IPS-18a (cell line): ENCODE results near the gene ADGRL3.

Experiments
- H3K27ac ChIP-seq: one replicate; pipeline ENCODE4 v1.5.1; 2013; ENCODE audit warnings: low read length
- H3K27me3 ChIP-seq: one replicate; pipeline ENCODE4 v1.6.1; 2013; ENCODE audit warnings: mild to moderate bottlenecking, low read length; ENCODE audit not compliant: control insufficient read depth, insufficient read depth
- H3K36me3 ChIP-seq: one replicate; pipeline ENCODE4 v1.6.1; 2013; ENCODE audit warnings: low read depth, low read length; ENCODE audit not compliant: control insufficient read depth
- H3K4me1 ChIP-seq: one replicate; pipeline ENCODE4 v1.6.1; 2013; ENCODE audit warnings: low read depth, low read length; ENCODE audit not compliant: control insufficient read depth
- H3K4me3 ChIP-seq: one replicate; pipeline ENCODE4 v1.5.1; 2013; ENCODE audit warnings: low read length
- H3K9ac ChIP-seq: one replicate; pipeline ENCODE4 v1.6.1; 2013; ENCODE audit warnings: mild to moderate bottlenecking, low read length, moderate library complexity
- H3K9me3 ChIP-seq: one replicate; pipeline ENCODE4 v1.6.1; 2013; ENCODE audit warnings: low read depth, low read length; ENCODE audit not compliant: control insufficient read depth

The ADGRL3 gene

DNA sequence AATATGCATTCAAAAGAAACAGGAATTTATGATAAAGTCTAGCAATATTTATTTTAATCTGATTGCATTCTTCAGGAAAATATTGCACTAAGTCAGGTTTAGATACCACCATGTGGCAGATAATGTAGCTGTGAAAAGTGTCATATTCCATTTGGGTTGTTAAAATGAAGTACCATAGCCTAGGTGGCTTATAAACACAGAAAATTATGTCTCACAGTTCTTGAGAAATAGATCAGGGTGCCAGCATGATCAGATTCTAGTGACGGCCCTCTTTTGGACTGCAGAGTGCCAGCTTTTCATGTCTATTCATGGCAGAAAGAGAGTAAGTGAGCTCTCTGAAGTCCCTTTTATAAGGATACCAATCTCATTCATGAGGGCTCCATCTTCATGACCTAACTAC, 5.6 kb upstream of the ADGRL3 start:
- H3K9me3 ChIP-seq: no peaks in the 10 kb centered on the region
- H3K27ac ChIP-seq: no peak overlapping the region
- H3K4me3 ChIP-seq: no peak overlapping the region
- H3K36me3 ChIP-seq: no peaks in the 10 kb centered on the region
- peaks cover 11% of the 10 kb centered on the region for H3K27me3 ChIP-seq
- no peak overlapping the region for H3K9ac ChIP-seq
- peaks cover 7% of the 10 kb centered on the region for H3K4me1 ChIP-seq

DNA sequence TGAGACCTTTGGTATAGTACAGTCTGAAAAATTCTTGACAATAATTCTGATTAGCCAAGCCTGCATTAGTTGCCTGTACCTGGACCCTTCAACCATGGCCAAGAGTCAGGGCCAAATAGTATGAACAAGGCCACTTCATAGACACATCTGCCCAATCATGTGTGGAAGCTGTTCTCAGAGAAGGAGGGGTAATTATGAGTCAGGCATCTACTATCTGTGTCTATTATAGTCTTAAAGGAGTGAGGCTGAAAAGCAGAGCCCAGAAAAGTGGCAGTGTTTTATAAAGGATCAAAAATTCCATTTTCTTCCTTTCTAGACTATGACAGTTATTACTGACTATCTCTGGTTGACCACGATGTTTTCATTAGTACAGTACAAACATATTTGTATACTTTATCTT, 5.0 kb upstream of the ADGRL3 start:
- Histone ChIP-seq H3K9me3 (no peaks in the 10 kb centered on the region), H3K27ac (no peak overlapping the region), H3K36me3 (no peaks in the 10 kb centered on the region), H3K9ac (no peak overlapping the region), H3K4me3 (no peak overlapping the region), H3K4me1 (peaks cover 9% of the 10 kb centered on the region), H3K27me3 (peaks cover 11% of the 10 kb centered on the region)

DNA sequence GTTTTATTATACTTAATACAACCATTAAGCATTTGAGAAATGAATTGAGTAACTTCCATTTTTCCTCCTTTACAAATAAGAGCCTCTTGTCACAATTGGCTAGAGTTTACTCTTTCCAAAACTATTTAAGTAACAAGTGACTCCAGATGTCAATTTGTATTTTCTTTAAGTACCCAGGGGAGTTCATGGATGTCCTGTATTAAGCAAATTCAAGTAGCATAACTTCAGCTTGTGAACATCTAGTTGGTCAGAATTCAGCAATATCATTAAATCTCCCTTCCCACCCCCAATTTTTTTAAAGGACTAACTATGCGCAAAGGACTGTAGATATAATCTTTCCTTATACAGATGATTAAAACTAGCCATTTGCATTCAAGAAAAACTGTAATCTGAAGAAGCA, 1.4 kb upstream of the ADGRL3 start:
- Histone ChIP-seq H3K27ac (no peak overlapping the region), H3K36me3 (no peaks in the 10 kb centered on the region), H3K27me3 (peaks cover 38% of the 10 kb centered on the region), H3K4me1 (peaks cover 14% of the 10 kb centered on the region), H3K4me3 (no peak overlapping the region), H3K9me3 (no peaks in the 10 kb centered on the region), H3K9ac (no peak overlapping the region)

DNA sequence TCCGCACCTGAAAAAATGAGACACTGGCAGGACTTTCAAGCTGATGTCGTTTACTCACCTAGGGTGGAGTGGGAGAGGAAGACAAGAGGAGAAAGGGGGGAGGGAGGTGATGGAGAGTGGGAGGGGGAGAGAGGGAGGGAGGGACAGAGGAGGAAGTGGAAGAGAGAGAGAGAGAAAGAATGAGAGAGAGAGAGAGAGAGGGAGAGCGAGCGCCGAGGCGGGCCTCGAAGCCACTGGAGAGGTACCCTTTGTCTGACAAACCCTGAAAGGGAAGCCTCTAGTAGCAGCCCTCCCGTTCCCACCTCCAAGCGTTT, 296 bp upstream of the ADGRL3 start:
- peaks cover 23% of the 10 kb centered on the region for H3K4me1 ChIP-seq
- peaks cover 49% of the 10 kb centered on the region for H3K27me3 ChIP-seq
- peak overlapping the region; percentile 71 for H3K4me3 ChIP-seq
- no peaks in the 10 kb centered on the region for H3K36me3 ChIP-seq
- H3K9ac ChIP-seq: peak overlapping the region; percentile 75
- H3K27ac ChIP-seq: no peak overlapping the region
- H3K9me3 ChIP-seq: no peaks in the 10 kb centered on the region

DNA sequence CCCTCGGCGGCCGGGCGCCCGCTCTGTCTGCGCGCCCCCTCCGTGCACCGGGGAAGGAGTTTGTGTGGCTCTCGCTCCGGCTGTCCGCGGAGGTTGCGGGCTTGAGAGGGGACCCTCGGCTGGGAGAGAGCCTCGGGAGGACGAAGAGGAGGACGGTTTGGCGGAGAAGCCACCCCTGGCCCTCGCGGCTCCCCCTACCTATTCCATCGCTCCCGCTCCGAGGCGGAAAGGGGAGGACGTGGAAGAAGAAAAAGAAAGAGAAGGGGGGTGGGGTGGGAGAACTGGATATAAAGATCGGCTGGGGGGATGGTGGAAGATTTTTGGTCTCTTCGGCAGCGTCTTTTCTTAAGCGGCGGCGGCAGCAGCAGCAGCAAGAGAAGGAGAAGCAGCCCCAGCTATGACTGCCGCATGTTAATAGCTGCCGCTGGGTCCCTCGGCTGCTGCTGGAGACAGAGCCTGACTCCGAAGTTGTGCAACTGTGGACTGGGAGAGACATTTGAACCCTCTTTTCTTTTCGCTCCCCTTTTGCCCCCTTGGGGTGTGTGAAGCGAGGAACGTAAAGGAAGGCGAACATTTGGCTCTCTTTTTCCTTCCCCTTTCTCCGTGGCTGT, 895 bp downstream of the ADGRL3 start:
- Histone ChIP-seq H3K9me3 (no peaks in the 10 kb centered on the region), H3K27me3 (peaks cover 51% of the 10 kb centered on the region), H3K4me1 (peaks cover 29% of the 10 kb centered on the region), H3K27ac (no peak overlapping the region), H3K9ac (peak overlapping the region; percentile 75), H3K36me3 (no peaks in the 10 kb centered on the region), H3K4me3 (peak overlapping the region; percentile 71)

DNA sequence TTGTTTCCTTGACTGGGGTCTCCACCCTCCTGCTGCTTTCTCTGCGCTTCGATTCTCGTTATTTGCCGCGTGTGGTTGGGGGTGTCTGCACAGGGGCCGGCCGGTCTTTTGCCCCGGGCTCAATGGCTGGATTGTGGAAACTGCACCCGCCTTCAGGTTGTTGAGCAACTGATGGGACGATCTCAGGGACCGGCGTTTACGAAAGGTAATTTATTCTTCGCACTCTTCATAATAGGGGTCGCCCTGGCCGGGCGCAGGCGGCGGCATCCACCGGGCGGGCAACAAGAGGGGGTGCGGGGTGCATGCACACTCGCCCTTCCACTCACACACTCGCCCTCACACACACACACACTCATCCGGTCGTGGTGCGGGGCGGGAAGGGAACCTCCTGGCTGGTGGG, 1.4 kb downstream of the ADGRL3 start:
- no peaks in the 10 kb centered on the region for H3K9me3 ChIP-seq
- peak overlapping the region; percentile 75 for H3K9ac ChIP-seq
- peaks cover 51% of the 10 kb centered on the region for H3K27me3 ChIP-seq
- no peak overlapping the region for H3K27ac ChIP-seq
- peak overlapping the region; percentile 71 for H3K4me3 ChIP-seq
- peaks cover 29% of the 10 kb centered on the region for H3K4me1 ChIP-seq
- no peaks in the 10 kb centered on the region for H3K36me3 ChIP-seq

DNA sequence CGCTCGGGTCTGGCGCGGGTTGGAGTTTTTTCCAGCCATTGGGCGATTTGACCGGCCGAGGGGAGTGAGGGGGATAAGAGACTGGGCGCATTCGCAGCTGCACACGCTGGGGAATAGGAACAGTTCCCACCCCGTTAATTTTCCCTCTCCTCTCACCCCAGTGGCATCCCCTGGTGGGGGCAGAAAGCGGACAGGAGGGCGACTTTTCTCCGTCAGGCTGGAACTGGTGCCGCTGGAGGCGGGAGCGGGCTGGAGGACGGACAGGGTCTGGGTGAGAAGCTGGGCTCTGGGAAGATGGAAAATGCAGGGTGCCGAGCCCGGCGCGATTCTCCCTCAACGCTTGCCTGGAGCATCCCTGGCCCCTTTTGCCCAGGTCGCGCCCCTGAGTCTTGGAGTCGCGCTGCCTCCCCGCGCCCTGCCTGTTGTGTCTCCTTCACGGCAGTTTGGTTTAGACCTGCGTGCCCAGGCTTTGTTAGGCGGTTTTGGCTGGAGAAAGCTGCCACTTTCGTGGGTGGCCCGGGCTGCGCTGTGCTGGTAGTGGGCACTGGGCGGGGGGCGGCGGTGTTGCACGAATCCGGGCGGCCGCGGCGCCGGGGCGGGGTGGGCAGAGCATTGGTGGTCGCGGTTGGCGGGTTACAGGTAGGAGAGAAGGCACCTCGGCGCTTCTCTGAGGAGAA, 2.0 kb downstream of the ADGRL3 start:
- H3K36me3 ChIP-seq: no peaks in the 10 kb centered on the region
- H3K4me1 ChIP-seq: peaks cover 29% of the 10 kb centered on the region
- H3K4me3 ChIP-seq: peak overlapping the region; percentile 71
- no peak overlapping the region for H3K27ac ChIP-seq
- H3K9me3 ChIP-seq: no peaks in the 10 kb centered on the region
- peaks cover 51% of the 10 kb centered on the region for H3K27me3 ChIP-seq
- peak overlapping the region; percentile 75 for H3K9ac ChIP-seq

DNA sequence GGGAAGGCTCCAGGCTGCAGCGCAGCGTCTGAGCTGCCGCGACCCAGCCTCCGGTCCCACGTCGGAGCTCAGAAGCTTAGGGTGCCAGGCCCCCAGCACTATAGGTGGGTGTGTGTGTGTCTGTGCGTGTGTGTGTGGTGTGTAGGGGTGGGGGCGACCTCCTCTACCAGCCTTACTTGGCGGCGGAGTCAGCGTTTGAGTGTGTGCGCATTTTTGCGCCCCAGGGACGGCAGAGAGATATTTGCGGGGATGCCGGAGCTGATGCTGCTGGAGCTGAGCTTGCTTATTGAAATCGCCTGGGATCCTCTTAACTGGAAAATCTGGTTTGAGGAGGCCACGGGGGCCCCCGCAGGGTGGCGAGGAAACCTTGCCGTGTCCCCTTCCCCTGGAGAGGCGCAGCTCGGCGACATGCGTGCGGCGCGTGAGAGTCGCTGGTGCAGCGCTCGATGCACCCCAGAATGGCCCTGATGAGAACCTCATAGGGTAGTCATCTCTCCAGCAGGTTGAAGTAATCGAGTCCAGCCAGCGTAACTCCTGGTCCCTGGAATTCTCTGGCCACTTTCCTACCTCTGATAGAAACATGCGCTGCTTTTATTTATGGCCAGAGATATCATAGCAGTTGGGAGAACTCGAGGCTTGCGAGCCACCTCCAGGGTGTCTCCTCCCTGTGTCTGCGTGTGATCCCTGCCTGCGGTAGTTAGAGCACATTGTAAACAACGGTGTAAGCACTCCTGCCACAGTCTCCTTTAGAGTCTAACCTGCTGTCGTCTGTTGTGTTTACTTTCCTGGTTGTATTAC, 2.7 kb downstream of the ADGRL3 start:
- Histone ChIP-seq H3K9ac (peak overlapping the region; percentile 39), H3K27ac (no peak overlapping the region), H3K9me3 (no peaks in the 10 kb centered on the region), H3K4me3 (peak overlapping the region; percentile 71), H3K4me1 (peaks cover 29% of the 10 kb centered on the region), H3K27me3 (peaks cover 51% of the 10 kb centered on the region), H3K36me3 (no peaks in the 10 kb centered on the region)

DNA sequence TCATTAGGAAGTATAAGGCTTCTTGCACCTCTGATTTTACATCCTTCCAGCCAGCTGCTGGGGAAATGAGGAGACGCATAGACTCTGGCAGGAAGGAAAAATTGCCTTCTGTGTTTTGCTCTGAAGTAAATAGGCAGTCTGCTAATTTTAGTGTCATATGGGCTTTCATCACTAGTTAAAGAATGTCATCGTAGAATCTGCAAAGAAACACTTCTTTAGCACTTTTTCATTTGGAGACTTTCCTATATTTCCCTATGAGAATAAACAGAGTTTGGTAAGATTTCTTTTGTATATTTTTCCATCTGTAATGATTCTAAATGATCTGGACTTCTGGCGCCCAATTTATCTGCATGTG, 3.3 kb downstream of the ADGRL3 start:
- peak overlapping the region; percentile 39 for H3K9ac ChIP-seq
- no peaks in the 10 kb centered on the region for H3K36me3 ChIP-seq
- H3K27me3 ChIP-seq: peaks cover 51% of the 10 kb centered on the region
- no peaks in the 10 kb centered on the region for H3K9me3 ChIP-seq
- no peak overlapping the region for H3K27ac ChIP-seq
- peaks cover 29% of the 10 kb centered on the region for H3K4me1 ChIP-seq
- peak overlapping the region; percentile 71 for H3K4me3 ChIP-seq

DNA sequence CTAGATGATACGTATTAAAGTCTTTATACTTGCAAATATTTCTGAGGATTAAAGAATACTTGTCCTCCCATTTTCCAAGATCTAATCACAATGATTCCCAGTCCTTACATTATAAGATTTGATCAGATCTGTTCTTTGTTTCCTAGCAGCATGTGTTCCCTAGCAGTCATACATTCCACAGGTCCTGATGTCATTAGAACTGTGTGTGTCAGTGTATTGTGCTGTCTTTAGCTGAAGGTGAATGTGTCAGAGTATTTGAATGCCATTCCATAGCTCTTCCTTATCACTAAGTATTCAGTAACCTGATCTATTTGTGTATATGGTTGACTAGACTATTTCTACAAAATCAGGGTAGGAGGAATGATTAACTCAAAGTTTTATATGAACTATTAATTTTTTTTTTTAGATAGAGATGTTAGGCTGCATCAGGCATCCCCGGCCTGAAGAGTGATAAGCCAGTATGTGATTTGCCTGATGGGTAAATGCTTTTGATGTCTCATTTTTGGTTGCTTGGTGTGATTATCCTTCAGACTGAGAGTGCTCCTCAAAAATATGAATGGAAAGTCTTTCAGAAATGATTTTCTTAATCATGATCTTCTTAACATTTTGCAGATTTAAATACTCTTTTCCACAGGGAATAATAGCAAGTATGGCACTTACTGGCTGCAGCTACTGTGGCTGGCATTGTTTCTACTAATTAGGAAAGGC, 4.4 kb downstream of the ADGRL3 start:
- Histone ChIP-seq H3K36me3 (no peaks in the 10 kb centered on the region), H3K9me3 (no peaks in the 10 kb centered on the region), H3K4me1 (peaks cover 23% of the 10 kb centered on the region), H3K9ac (no peak overlapping the region), H3K27ac (no peak overlapping the region), H3K27me3 (peaks cover 52% of the 10 kb centered on the region), H3K4me3 (no peak overlapping the region)

DNA sequence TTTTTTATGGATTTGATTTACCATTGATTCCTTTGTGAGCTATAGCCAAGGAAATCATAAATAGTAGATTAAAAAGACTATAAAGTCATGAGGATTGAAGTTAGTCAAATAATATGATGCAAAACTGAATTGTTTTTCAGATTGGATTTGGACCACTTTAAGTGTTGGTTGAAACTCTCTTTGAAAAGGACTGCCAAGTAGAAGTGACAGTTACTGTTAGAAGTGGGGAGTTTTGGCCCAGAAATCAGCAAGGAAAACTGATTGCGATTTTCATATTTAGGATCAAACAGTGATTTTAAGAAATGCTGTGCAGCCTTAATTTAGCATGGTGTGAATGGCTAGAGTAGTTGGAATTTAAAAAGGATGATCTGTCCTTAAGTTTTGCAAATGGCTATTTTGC, 4.9 kb downstream of the ADGRL3 start:
- Histone ChIP-seq H3K4me3 (no peak overlapping the region), H3K36me3 (no peaks in the 10 kb centered on the region), H3K27ac (no peak overlapping the region), H3K9ac (no peak overlapping the region), H3K4me1 (peaks cover 24% of the 10 kb centered on the region), H3K9me3 (no peaks in the 10 kb centered on the region), H3K27me3 (peaks cover 51% of the 10 kb centered on the region)
